GOT3 (cell line): ENCODE data around the gene FAM107B.
"Not testable (repeated sequence)": the region's sequence is repeated elsewhere in the genome, so short reads cannot be mapped to it uniquely, and the experiment has no call there.

Experiments
- DNase-seq: peaks from one replicate; lab custom pipeline; 2025; ENCODE audit warnings: mixed read lengths; lab: John Stamatoyannopoulos, UW

Gene FAM107B

DNA sequence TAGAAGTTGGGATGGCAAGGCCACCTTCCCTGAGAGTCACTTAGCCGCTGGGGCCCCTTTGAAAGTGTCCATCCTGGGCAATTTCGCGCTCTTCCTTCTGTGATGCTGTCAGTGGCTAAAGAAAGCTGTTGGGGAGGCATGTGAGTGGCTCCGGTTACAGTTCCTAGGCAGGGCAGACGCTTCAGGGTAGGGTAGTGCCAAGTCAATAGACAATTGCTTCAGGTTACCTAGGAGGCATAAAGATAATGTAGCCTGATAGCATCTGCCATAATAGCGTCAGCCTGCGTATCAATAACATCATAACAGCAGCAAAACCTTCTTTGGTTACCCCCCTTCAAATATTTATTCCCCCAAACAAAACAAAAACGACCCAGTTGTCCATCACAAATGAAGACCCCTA, at the start of gene FAM107B:
Gene FAM107B (minus strand): TSS at position 101 of the 400 bp plus-strand sequence. CDS start 234 bp downstream, outside the sequence.
- no peak for DNase-seq

DNA sequence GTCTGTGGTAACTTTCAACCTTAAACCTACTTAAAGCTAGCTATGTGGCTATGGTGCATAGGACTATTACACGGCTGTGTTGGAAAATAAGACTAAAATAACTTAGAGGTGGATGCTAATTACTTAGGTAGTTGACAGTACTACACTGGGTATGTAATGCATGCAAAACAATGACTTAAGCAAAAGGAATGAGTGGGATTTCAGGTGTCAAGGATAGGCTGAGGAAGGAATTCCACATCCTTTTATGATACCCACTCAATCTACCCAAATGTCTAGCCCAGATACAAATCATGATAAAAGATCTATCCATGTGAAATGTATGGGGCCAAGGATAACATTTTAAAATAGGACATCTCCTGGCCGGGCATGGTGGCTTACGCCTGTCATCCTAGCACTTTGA, 49.3 kb upstream of the FAM107B start:
- DNase-seq = no peak

DNA sequence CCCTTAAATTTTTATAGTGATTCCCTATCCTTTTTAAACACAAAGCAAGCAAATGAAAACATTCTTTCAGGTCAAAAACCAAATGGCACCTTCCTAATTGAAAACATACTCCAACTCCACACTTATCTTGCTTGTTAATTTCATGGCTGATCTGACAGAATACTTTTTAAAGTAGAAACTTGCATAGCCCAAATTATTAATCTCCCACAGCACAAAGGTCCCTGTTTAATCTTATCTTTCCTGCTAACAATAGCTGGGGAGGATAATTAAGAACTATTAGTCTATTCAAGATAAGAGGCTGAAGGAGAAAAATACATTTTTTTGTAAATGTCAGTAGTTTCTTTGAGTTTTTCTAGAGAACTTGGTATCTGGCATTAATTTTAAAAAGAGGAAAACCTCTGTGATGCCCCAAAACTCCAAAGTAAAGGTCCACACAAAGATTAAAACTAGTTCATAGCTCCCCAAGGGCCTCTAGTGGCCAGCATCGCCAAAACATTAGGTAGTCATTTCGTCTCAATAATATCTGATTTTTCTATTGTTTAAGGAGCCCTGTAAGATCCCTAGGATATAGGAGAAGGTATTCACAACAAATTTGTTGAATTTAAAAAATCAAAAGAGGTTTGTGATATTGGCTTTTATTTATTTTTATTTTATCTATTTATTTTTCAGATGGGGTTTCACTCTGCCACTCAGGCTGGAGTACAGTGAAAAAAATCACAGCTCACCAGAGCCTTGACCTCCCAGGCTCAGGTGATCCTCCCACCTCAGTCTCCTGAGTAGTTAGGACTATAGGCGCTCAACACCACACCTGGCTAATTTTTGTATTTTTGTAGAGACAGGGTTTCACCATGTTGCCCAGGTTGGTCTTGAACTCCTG, 48.4 kb upstream of the FAM107B start:
- DNase-seq = no peak

DNA sequence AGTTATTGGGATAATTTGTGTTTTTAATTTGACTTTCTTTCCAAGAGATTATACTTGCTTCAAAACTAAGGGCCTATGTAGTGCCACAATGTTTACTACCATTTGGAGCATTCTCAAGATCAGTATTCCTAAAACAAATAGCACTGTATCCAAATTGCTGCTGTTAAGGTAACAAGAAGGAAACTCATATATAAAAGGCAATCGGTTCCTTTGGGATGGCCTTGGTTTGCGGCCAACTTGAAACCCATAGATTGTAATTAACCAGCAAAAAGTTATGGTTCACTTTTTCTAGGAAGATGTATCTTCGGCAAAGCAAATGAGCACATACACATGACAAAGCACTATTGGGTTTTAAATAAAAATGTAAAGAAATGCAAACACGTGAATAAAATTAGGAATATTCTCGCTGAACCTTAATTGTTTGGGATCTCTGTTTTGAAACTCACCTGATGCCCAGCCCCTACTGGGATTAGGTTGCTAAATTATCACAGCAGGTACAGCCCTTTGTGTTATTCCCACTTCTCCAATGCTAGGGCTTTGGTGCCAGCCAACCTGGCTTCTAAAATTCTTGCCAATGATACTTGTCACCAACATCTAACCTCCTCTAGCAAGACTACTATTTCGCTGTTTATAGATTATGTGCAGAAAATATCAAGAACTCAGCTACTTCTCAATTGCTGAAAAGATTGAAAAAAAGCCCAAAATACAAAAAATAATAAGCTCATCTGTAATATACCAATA, 47.1 kb upstream of the FAM107B start:
- DNase-seq = no peak

DNA sequence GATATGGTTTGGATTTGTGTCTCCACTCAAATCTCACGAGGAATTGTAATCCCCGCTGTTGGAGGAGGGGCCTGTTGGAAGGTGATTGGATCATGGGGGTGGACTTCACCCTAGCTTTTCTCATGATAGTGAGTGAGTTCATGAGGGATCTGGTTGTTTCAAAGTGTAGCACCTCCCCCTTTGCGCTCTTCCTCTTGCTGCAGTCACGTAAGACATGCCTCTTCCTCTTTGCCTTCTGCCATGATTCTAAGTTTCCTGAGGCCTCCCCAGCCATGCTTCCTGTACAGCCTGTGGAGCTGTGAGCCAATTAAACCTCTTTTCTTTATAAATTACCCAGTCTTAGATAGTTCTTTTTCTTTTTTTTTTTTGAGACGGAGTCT, 46.1 kb upstream of the FAM107B start:
- no peak for DNase-seq

DNA sequence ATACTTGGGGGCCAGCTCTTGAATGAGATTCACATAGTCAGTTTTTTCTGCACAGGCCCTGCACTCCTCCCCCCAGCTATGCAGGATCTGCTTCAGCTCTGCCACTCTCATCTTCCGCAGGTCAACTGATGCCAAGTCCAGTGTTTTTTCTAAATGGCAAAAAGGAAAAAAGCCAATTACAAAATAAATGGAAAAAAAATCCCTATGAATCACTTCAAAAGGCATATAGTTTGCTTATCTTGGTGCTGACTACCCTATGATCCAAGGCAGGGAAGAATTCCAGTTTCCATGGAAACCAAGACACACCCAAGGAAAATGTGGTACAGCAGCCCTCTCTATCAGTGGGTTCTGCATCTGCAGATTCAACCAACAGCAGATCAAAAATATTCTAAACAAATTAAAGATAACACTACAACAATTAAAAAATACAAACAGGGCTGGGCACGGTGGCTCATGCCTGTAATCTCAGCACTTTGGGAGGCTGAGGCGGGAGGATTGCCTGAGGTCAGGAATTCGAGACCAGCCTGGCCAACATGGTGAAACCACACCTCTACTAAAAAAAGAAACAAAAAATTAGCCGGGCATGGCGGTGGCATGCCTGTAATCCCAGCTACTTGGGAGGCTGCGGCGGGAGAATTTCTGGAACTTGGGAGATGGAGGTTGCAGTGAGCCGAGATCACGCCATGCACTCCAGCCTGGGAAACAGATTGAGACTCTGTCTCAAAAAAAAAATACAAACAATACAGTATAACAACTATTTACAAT, 45.5 kb upstream of the FAM107B start:
- no peak for DNase-seq

DNA sequence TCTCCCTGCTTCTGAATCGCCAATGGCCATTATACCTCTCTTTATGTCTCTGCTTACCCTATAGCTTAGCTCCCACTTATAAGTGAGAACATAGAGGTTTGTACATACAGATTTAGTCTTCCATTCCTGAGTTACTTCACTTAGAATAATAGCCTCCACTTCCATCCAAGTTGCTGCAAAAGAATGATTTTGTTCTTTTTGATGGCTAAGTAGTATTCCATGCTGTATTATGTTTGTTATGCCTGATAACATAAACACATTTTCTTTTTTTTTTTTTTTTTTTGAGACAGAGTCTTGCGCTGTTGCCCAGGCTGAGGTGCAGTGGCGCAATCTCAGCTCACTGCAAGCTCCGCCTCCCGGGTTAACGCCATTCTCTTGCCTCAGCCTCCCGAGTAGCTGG, 42.0 kb upstream of the FAM107B start:
- not testable (repeated sequence) for DNase-seq

DNA sequence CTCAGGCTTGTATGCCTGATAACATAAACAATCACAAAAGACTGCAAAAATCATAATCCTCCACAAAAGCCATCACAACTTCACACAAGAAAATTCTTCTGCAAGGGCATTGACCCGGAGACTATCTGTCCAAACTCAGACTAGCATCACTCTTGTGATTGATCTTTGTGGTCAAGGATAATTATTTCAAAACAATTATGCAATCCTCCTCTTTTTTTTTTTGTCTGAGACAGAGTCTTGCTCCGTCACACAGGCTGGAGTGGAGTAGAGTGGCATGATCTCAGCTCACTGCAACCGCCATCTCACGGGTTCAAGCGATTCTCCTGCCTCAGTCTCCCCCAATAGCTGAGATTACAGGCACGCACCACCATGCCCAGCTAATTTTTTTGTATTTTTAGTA, 41.0 kb upstream of the FAM107B start:
- DNase-seq = no peak

DNA sequence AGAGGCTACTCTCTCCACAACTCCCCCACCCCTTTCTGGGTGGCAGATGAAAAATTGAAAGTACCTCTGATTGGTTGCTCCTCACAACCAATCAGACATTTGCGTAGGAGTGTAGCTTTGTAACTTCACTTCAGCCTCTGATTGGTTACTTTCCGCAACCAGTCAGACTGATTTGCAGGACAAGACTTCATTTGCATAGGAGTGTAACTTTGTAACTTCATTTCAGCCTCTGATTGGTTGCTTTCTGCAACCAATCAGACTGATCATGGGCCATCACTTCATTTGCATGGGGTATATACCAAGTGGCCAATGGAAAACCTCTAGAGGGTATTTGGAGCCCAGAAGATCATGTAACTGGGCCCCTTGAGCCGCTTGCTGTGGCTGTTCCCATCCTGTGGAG, 37.6 kb upstream of the FAM107B start:
- DNase-seq = no peak

DNA sequence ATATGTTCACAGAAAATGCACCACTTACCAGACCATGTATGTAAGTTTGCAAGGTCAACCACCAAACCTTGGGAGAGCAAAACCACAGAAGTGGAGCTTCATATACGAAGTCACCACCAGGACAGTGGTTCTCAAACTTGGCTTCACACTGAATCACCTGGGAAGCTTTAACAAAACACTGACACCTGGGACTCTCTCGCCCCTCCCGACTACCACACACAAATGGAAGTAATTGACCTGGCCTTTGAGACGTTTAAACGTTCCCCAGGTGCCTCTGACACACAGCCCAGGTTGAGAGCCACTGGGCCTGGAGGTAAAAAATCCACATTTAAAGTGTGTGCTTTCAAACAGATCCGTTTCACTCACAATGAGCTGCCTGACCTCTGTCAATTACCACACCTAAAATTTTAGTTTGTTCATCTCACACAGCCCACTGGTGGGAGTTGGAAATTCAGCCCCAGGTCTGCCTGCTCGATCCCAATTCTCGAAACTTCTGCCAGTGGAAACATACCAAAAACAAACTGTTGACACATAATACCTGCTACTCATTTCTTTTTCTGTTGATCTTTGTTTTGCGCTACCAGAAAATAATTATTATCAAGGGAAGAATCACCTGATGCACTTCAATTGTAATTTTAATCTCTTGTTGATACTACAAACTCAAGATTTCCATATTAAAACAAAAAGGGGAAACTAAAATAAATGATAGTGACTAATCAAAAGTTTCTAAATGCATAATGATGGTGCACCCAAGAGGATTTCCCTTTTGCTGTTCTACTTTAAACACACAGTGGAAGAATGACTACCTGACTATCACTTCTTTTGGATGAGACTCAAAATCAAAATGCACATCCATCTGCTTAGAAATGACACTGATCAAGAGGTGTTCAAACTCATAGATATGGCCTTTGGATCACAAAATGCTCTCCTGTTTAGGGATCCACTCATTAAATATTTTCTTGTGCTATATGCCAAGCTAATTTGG, 36.6 kb upstream of the FAM107B start:
- no peak for DNase-seq

DNA sequence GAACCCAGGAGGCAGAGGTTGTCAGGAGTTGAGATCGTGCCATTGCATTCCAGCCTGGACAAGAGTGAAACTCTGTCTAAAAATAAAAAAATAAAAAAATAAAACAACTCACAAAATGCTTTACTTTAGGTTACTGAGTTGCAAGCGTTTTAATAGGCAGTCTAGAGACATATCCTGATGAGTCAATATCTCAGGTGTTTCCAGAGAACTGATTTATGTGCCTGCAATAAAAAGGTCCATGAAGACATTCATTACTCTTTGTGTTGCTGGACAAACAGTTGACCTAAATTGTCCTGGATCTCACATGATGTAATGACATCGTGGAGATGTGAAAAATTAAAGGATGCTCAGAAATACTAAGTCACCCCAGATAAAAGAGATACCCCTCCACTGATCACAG, 31.6 kb upstream of the FAM107B start:
- DNase-seq = no peak

DNA sequence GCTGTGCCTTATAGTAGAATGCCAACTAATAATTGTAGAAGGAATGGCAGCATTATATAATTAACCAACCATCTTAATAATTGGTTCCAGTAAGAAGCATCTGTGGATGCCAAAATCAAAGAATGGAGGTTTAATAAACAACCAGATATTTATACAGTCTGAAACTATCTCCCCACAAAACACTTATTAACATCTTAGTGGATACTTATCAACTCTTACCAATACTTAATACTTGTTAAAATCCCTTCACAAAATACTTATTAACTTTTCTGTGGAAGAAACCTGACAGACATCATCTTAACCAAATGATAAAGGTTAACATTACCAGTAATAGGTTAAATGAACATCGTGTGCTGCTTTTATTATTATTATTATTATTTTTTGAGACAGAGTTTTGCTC, 29.1 kb upstream of the FAM107B start:
- DNase-seq = no peak

DNA sequence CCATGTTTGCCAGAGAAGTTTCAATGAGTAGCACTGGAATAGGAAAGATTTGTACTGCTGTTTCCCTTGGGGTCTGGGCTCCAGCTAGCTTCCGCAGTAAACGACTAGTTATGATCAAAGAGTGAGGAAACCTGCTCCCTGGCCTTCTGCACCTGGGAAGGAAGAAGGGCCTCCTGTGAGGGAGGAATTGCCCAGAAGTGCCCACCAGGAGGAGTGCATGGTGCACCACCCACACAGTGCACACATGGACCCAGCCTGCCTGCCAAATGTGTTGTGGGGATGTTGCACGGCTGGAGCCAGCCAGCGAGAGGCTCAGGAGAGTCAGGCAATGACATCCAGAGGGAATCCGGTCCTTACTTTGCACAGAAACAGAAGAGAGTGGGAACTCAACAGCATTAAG, 27.0 kb upstream of the FAM107B start:
- no peak for DNase-seq

DNA sequence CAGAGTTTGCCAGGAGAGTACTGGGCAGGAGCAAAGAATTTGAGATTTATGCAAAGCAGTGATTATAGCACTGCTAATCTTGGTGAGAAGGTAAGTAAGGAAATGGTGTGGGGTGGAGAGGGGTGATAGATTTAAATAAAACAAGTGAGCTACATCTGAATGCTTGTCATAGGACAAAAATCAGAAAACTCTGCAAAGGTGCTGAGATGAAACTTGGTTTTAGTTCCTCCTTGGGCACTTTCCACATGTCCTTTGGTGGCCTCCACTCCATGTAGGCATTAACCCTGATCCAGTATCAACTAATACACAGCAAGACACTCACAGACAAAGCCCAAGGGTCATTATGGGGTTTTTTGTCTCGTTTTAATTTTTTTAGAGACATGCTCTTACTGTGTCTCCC, 25.7 kb upstream of the FAM107B start:
- DNase-seq = no peak

DNA sequence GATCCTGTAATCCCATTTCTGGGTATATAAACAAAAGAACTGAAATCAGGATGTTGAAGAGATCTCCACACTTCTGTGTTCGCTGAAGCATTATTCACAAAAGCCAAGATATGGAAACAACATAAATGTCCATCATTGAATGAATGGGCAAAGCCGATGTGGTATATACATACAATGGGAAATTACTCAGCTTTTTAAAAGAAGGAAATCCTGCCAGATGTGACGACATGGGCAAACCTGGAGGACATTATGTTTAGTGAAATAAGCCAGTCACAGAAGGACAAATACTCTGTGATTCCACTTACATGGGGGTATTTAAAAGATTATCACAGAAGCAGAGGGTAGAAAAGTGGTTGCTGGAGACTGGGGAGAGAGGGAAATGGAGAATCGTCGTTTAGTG, 23.9 kb upstream of the FAM107B start:
- no peak for DNase-seq

DNA sequence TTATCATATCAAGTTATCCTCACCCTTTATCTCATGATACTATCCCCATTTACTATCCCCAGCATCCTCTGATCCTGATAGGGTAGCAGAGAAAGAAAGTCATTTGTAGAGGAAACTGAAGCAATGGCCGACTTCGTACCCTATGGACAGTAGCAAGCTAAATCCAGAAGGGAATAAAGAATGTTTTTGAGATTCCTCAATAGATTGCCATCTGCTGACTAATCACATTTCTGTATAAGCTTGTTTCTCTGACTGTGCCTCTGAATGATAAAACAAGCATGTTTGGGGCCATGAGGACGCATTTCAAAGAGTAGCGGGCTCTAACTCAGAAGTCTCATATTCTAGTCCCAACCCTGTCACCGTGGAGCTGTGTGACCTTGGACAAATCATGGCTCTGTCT, 13.2 kb upstream of the FAM107B start:
- DNase-seq = no peak

DNA sequence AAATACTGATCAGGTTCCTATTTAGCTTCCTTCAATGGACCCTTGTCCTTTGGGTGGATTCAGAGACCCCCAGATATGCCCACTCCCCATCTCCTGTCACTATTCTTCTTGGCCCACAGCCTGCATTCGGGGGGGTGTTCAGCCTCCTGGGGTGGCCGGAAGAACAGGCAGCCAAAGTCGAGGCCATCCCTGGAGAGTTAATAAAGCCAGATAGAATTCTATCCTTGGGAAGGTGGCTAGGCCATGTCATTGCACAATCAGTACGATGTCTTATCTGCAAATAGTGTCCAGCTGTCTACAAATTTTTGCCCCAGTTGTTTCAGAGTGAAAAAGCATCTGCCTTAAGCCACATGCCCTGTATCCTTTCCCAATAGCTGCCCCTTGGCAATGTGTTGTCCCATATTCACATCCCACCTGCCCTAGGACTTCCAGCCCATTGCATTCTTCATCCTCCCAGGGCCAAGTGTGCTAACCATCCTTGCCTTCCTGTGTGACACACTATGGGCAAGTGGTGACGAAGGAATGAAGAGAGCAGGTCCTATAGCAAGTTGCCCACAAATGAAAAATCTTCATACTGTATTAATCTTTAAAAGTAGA, 9.9 kb upstream of the FAM107B start:
- no peak for DNase-seq

DNA sequence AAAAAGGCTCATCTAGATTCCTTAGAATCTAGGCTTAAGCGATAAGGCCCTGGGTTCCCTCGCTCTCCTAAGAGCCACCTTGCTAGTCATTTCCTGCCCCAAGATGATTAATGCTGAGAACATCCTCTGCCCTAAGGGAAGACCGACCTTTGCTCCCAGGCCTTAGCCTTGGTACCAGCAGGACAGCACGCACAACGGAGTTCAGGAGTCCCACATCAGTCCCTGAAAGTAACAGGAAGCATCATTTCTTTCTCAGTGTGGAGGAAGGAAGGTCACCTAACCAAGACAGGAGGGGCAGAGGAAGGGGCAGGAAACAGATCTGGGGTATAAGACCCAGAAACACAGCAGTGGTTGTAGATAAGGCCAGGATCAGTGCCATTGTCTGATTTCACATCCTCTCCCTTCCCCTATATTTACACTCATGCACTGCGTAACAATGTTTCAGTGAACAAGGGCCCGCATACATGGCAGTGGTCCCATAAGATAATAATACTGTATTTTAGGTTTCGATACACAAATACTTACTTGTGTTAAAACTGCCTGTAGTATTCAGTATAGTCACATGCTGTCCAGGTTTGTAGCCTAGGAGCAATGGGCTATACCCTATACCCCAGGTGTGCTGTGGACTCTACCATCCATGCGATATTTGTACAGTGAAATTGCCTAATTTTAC, 8.1 kb upstream of the FAM107B start:
- DNase-seq = no peak

DNA sequence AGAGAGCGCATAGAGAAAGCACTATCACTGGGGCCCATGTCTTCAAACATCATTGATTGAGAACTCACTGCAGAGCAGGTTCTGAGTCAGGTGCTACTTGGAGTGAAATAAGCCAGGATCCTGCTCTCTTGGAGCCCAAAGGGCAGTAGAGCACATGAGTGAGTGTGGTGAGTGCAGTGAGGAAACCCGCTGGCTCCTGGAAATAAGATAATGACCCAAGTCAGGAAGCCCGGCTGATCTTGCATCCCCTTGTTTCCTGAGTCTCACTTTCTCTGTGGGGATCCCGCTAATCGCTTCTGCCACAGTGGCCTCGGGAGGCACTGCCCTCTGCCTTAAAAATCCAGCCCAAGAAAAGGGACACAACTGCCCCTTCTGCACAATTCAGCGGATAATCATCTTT, 7.1 kb upstream of the FAM107B start:
- no peak for DNase-seq

DNA sequence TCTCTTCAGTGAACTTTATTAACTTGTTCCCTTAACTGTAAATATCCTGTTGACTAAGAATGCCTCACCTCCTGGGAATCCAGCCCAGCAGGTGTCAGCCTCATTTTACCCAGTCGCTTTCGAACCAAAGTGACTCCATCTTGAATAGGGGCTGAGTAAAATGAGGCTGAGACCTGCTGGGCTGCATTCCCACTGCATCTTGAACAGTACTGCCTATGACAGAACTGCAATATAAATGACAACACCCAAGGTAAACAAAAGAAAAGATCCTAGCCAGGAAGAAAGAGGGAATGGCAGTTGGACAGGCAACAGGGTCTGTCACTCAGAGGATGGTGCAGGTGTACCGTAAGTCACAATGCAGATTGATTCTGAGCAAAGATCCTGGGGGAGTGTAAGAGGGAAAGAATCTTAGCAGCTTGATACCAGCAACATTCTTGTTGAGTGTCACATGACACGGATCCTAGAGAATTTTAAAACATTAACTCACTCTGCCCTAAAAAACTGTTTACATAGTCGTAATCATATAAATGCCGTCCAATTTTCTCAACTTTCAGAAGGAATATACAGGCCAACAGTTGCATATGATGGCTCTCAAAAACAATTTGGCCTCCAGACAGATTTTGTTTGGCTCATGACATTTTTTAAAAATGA, 4.4 kb upstream of the FAM107B start:
- no peak for DNase-seq
